B cell (primary cell): ENCODE data around the gene ANTKMT. TPM values are rescaled to one million over a fixed set of nuclear protein-coding genes. Genes with fewer than 3 reads are reported as not detected.

Source experiments
- ATAC-seq: fragments of 200-7000 bp; cut with Tn5 transposase; one replicate; pipeline ENCODE4 v1.10.0; 2021; ENCODE audit warnings: low read depth, mild to moderate bottlenecking, moderate number of reproducible peaks, moderate library complexity
- CTCF ChIA-PET: fragments of 350-600 bp; sonication (Branson Sonifier 250); formaldehyde crosslinking; loops from one replicate; lab custom pipeline; 2021; ENCODE audit warnings: antibody characterized with exemption, inconsistent platforms; lab: Charles Lee
- POLR2A ChIA-PET: fragments of 350-600 bp; sonication (Branson Sonifier 250); formaldehyde crosslinking; loops from one replicate; lab custom pipeline; 2021; ENCODE audit warnings: antibody characterized with exemption; lab: Charles Lee
- DNase-seq: peaks from one replicate; pipeline ENCODE4 v3.0.0; 2013
- H2AFZ ChIP-seq: 2 replicates; pipeline ENCODE4 v1.6.1; 2012; ENCODE audit warnings: mild to moderate bottlenecking, low read depth, low read length; ENCODE audit not compliant: insufficient read depth, poor library complexity, severe bottlenecking
- H3K27ac ChIP-seq, 2 donors: 1 replicate in 1 of 2; 2 replicates in 1 of 2; pipeline ENCODE4 v1.5.1; 2012 to 2013; ENCODE audit warnings: low read length in 2 of 2, mild to moderate bottlenecking in 2 of 2, moderate library complexity in 1 of 2
- H3K27me3 ChIP-seq, 4 experiments: fragments of 200-600 bp in 1 of 4; sonication (generic) in 1 of 4; replicated peaks in 1 of 4; 1 replicate in 2 of 4; 2 replicates in 2 of 4; pipeline versions ENCODE4 v1.6.1 to v1.7.0; 2013 to 2016; ENCODE audit warnings: low read length in 3 of 4, mild to moderate bottlenecking in 2 of 4, mixed read lengths in 1 of 4, moderate library complexity in 1 of 4; ENCODE audit not compliant: insufficient read depth in 4 of 4, control insufficient read depth in 3 of 4; ENCODE audit errors: control extremely low read depth in 1 of 4
- H3K36me3 ChIP-seq, 2 experiments: replicated peaks in 1 of 2; 1 replicate in 1 of 2; 2 replicates in 1 of 2; pipeline versions ENCODE4 v1.6.1 to v1.7.1; 2013; ENCODE audit warnings: low read length in 1 of 2; ENCODE audit not compliant: insufficient read depth in 2 of 2, control insufficient read depth in 1 of 2; ENCODE audit errors: control extremely low read depth in 1 of 2, extremely low read depth in 1 of 2
- H3K4me1 ChIP-seq, 2 donors: fragments of 200-600 bp in 1 of 2; sonication (generic) in 1 of 2; 1 replicate in 1 of 2; 2 replicates in 1 of 2; pipeline versions ENCODE4 v1.5.1 to v1.6.1; 2013 to 2017; ENCODE audit warnings: low read length in 2 of 2; ENCODE audit not compliant: control insufficient read depth in 2 of 2, insufficient read depth in 2 of 2
- H3K4me2 ChIP-seq: replicated peaks from 2 replicates; pipeline ENCODE3; 2012; ENCODE audit warnings: mild to moderate bottlenecking, low read depth, low read length; ENCODE audit not compliant: poor library complexity, severe bottlenecking
- H3K4me3 ChIP-seq, 5 experiments: fragments of 200-600 bp in 1 of 5; sonication (generic) in 1 of 5; 1 replicate in 3 of 5; 2 replicates in 2 of 5; pipeline versions ENCODE4 v1.5.1 to v1.7.0; 2011 to 2016; ENCODE audit warnings: low read length in 4 of 5, mild to moderate bottlenecking in 4 of 5, low read depth in 2 of 5, control low read depth in 1 of 5, moderate library complexity in 1 of 5; ENCODE audit not compliant: insufficient read depth in 1 of 5; ENCODE audit errors: control extremely low read depth in 1 of 5, extremely low read depth in 1 of 5
- H3K79me2 ChIP-seq: fragments of 200-600 bp; sonication (generic); one replicate; pipeline ENCODE4 v1.6.0; 2016; ENCODE audit warnings: low read length; ENCODE audit not compliant: control insufficient read depth, insufficient read depth
- H3K9ac ChIP-seq: fragments of 200-600 bp; sonication (generic); 2 replicates; pipeline ENCODE4 v1.6.1; 2017; ENCODE audit warnings: mild to moderate bottlenecking, low read length, moderate library complexity
- H3K9me3 ChIP-seq, 3 donors: one replicate each; pipeline versions ENCODE4 v1.6.1 to v1.7.1; 2013; ENCODE audit warnings: low read length in 2 of 3; ENCODE audit not compliant: control insufficient read depth in 2 of 3, insufficient read depth in 1 of 3; ENCODE audit errors: control extremely low read depth in 1 of 3
- H4K20me1 ChIP-seq: 2 replicates; pipeline ENCODE4 v1.6.0; 2012; ENCODE audit warnings: mild to moderate bottlenecking, low read length; ENCODE audit not compliant: insufficient read depth, control insufficient read depth, poor library complexity, severe bottlenecking
- H3K27ac Mint-ChIP-seq: one replicate; pipeline ENCODE4 v1.8.0; 2021; ENCODE audit warnings: mixed read lengths
- H3K27me3 Mint-ChIP-seq: one replicate; pipeline ENCODE4 v1.8.0; 2021; ENCODE audit warnings: mixed read lengths
- H3K4me1 Mint-ChIP-seq: one replicate; pipeline ENCODE4 v1.8.0; 2021; ENCODE audit warnings: mixed read lengths
- H3K4me3 Mint-ChIP-seq: one replicate; pipeline ENCODE4 v1.8.0; 2021; ENCODE audit warnings: mixed read lengths
- H3K9me3 Mint-ChIP-seq: one replicate; pipeline ENCODE4 v1.8.0; 2022; ENCODE audit warnings: mixed read lengths; ENCODE audit not compliant: insufficient read depth
- CTCF ChIP-seq: fragments of 200-600 bp; IDR thresholded peaks from one replicate; pipeline ENCODE4 v1.8.0; 2022; ENCODE audit warnings: antibody characterized with exemption, mild to moderate bottlenecking
- EZH2 ChIP-seq: IDR thresholded peaks from 2 replicates; pipeline ENCODE4 v1.6.1; 2012; ENCODE audit warnings: borderline replicate concordance, low read depth, mild to moderate bottlenecking, moderate library complexity, low read length; ENCODE audit not compliant: insufficient read depth, poor library complexity, severe bottlenecking
- WGBS: methylation state at CpG from one replicate; pipeline ENCODE4 v1.1.5; 2013; ENCODE audit warnings: missing lambda C conversion rate; ENCODE audit not compliant: insufficient coverage; 5-methylcytosine and 5-hydroxymethylcytosine counted together
- intact Hi-C: fragments of 100-400 bp; cut with micrococcal nuclease; formaldehyde crosslinking; loops from one replicate; pipeline ENCODE4 v1.10.0; 2022
- polyA plus RNA-seq: library from polyadenylated mRNA; depleted of rRNA; stranded (reverse); fragments of >200 nt; gene quantifications from 2 replicates; pipeline ENCODE4 v1.2.3, GENCODE V29; 2012
- total RNA-seq, 2 donors: library from RNA; stranded (reverse); fragments of 120-200 nt in 1 of 2; gene quantifications; 1 replicate in 1 of 2; 2 replicates in 1 of 2; pipeline versions ENCODE4 v1.2.3 to v1.2.4, GENCODE V29; 2013 to 2022

Gene ANTKMT
- total and polyA plus RNA-seq, 2 donors (not counting 1 experiment from before 2014, with no cell fraction given): 41.0 to 54.1 TPM

- Mint-ChIP-seq H3K27me3 (peaks cover 26% of the 10 kb centered on the region), H3K4me3 (no peak overlapping the region), H3K4me1 (peaks cover 4% of the 10 kb centered on the region), H3K9me3 (no peaks in the 10 kb centered on the region), H3K27ac (no peak overlapping the region)
- Histone ChIP-seq H3K4me3 (no peak overlapping the region), H3K27ac (no peak overlapping the region), H3K36me3 (no peaks in the 10 kb centered on the region), H3K9ac (no peak overlapping the region), H3K9me3 (peaks cover 0 to 17% (median 0%) of the 10 kb centered on the region in 3 donors), H3K79me2 (no peaks in the 10 kb centered on the region), H3K4me2 (no peak overlapping the region), H3K27me3 (peaks cover 0 to 69% (median 32%) of the 10 kb centered on the region in 4 experiments), H4K20me1 (no peaks in the 10 kb centered on the region), H3K4me1 (peaks cover 13 to 16% of the 10 kb centered on the region in 2 donors), H2AFZ (no peak overlapping the region)
- intact Hi-C loops: loop anchor here (1.0 to 2.0 kb wide), 3 partner anchors 31 to 392 kb away; no protein-coding TSS in a partner anchor
- DNase-seq (no peak), ATAC-seq (no peak)
- ChIA-PET POLR2A (no interaction called here), CTCF (interaction anchor here (0.7 to 7.6 kb wide), 6 partner anchors 10 to 349 kb away, joined by 3 to 94 read pairs (median 3); partner anchors contain the start of genes ANTKMT, CHTF18 and RPUSD1)
- TF ChIP-seq EZH2 (no peak), CTCF (no peak)
- WGBS: 60% methylated on average over 21 of the region's 21 CpGs
Measured at GRCh38 chr16:710500-711075, 10.4 kb upstream of the ANTKMT start.

- no peak for ATAC-seq
Measured at GRCh38 chr16:711084-711483, 9.9 kb upstream of the ANTKMT start.

More at GRCh38 chr16:711084-711483, 9.9 kb upstream of the ANTKMT start:
- Histone ChIP-seq H3K36me3 (no peaks in the 10 kb centered on the region), H4K20me1 (peaks cover under 1% of the 10 kb centered on the region), H3K9ac (no peak overlapping the region), H3K4me2 (no peak overlapping the region), H2AFZ (no peak overlapping the region), H3K4me3 (no peak overlapping the region), H3K79me2 (no peaks in the 10 kb centered on the region), H3K27me3 (peaks cover 0 to 73% (median 34%) of the 10 kb centered on the region in 4 experiments), H3K27ac (no peak overlapping the region), H3K4me1 (peaks cover 16 to 20% of the 10 kb centered on the region in 2 donors), H3K9me3 (peaks cover 0 to 19% (median 0%) of the 10 kb centered on the region in 3 donors)
- Mint-ChIP-seq H3K4me1 (peaks cover 4% of the 10 kb centered on the region), H3K4me3 (no peak overlapping the region), H3K27ac (no peak overlapping the region), H3K9me3 (no peaks in the 10 kb centered on the region), H3K27me3 (peaks cover 26% of the 10 kb centered on the region)
- intact Hi-C loops: loop anchor here (1.0 to 2.0 kb wide), 3 partner anchors 30 to 392 kb away; no protein-coding TSS in a partner anchor
- POLR2A ChIA-PET: no interaction called here
- 77% methylated on average over 12 of the region's 12 CpGs for WGBS
- TF ChIP-seq EZH2 (no peak), CTCF (no peak)
- DNase-seq: no peak
- CTCF ChIA-PET: interaction anchor here (1.5 to 7.6 kb wide), 3 partner anchors 10 to 74 kb away, joined by 5 to 94 read pairs (median 9); partner anchors contain the start of genes ANTKMT, CHTF18 and RPUSD1
